Loucy (cell line): ENCODE data around the gene SNX13.

Experiments
- EZH2phosphoT487 ChIP-seq: fragments of 200-600 bp; IDR thresholded peaks from 2 replicates; pipeline ENCODE4 v1.6.1; 2018; ENCODE audit warnings: antibody characterized with exemption, mild to moderate bottlenecking, moderate library complexity, borderline replicate concordance
- TF ChIP-seq, protein P1 (sequence below): fragments of 200-600 bp; sonication (generic); conservative IDR thresholded peaks from 2 replicates; pipeline ENCODE4 v1.5.1; 2014; ENCODE audit warnings: mild to moderate bottlenecking, antibody characterized with exemption, low read length

DNA sequence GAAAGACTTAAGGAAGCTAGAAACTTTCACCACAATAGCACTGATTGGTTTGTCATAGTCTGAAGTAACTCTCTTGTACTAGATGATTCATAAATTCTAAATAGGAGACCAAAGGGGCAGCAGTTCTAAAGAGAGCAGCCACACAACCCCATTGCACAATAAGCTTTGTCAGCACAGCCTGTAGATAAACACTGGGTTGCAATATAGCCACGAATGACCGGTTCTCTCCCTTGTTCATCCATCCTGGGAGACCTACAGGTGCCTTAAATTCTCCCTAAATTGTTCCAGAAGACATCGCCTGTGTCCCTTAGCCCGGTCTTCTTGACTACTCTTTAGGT, 167.0 kb downstream of the SNX13 start:
- TF ChIP-seq, protein P1, sequence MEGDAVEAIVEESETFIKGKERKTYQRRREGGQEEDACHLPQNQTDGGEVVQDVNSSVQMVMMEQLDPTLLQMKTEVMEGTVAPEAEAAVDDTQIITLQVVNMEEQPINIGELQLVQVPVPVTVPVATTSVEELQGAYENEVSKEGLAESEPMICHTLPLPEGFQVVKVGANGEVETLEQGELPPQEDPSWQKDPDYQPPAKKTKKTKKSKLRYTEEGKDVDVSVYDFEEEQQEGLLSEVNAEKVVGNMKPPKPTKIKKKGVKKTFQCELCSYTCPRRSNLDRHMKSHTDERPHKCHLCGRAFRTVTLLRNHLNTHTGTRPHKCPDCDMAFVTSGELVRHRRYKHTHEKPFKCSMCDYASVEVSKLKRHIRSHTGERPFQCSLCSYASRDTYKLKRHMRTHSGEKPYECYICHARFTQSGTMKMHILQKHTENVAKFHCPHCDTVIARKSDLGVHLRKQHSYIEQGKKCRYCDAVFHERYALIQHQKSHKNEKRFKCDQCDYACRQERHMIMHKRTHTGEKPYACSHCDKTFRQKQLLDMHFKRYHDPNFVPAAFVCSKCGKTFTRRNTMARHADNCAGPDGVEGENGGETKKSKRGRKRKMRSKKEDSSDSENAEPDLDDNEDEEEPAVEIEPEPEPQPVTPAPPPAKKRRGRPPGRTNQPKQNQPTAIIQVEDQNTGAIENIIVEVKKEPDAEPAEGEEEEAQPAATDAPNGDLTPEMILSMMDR, result no peak
- TF ChIP-seq EZH2phosphoT487, result no peak
